Activated naive CD4-positive, alpha-beta T cell treated with anti-CD3 and anti-CD28 coated beads for 36 hours (primary cell): ENCODE measurements around the gene LCP2. TPM values are rescaled to one million over a fixed set of nuclear protein-coding genes. Genes with fewer than 3 reads are reported as not detected.
A peak's percentile ranks its signal among the peaks of the same experiment; 100 is the strongest.

ENCODE experiments used
- CTCF ChIA-PET: fragments of 350-600 bp; sonication (Branson Sonifier 250); formaldehyde crosslinking; loops from one replicate; lab custom pipeline; 2021; ENCODE audit warnings: antibody characterized with exemption; lab: Charles Lee
- DNase-seq: peaks from one replicate; pipeline ENCODE4 v3.0.0-alpha.2; 2020
- H3K27ac Mint-ChIP-seq: one replicate; pipeline ENCODE4 v1.8.0; 2021; ENCODE audit warnings: mild to moderate bottlenecking, mixed read lengths
- H3K27me3 Mint-ChIP-seq: one replicate; pipeline ENCODE4 v1.8.0; 2021; ENCODE audit warnings: low read depth, mixed read lengths
- H3K36me3 Mint-ChIP-seq: one replicate; pipeline ENCODE4 v1.8.0; 2021; ENCODE audit warnings: low read depth, mixed read lengths
- H3K4me1 Mint-ChIP-seq: one replicate; pipeline ENCODE4 v1.8.0; 2021; ENCODE audit warnings: low read depth, mixed read lengths
- H3K4me3 Mint-ChIP-seq: one replicate; pipeline ENCODE4 v1.8.0; 2021; ENCODE audit warnings: mild to moderate bottlenecking, moderate library complexity, mixed read lengths
- H3K9me3 Mint-ChIP-seq: one replicate; pipeline ENCODE4 v1.8.0; 2021; ENCODE audit warnings: mixed read lengths
- intact Hi-C: fragments of 100-400 bp; cut with micrococcal nuclease; formaldehyde crosslinking; loops from one replicate; pipeline ENCODE4 v1.15.1; 2023
- total RNA-seq, 2 experiments: library from RNA; stranded (reverse); gene quantifications; one replicate each; pipeline ENCODE4 v1.2.3, GENCODE V29; 2021

Gene LCP2
- total RNA-seq, 2 experiments from 2014 or later: 115 to 122 TPM

GRCh38 chr5:170305016-170305645 is 7.6 kb upstream of the LCP2 start:
- H3K27me3 Mint-ChIP-seq: no peaks in the 10 kb centered on the region
- CTCF ChIA-PET: interaction anchor here (0.6 to 1.3 kb wide), 3 partner anchors 14 to 35 kb away, joined by 3 read pairs; no protein-coding TSS in a partner anchor
- H3K9me3 Mint-ChIP-seq: no peaks in the 10 kb centered on the region
- intact Hi-C loops: no loop called here
- H3K4me1 Mint-ChIP-seq: peaks cover 84% of the 10 kb centered on the region
- H3K27ac Mint-ChIP-seq: no peak overlapping the region
- DNase-seq: no peak
- H3K36me3 Mint-ChIP-seq: no peaks in the 10 kb centered on the region
- no peak overlapping the region for H3K4me3 Mint-ChIP-seq

GRCh38 chr5:170303549-170303948 is 6.0 kb upstream of the LCP2 start:
- intact Hi-C loops: loop anchor here (1.0 kb wide), 2 partner anchors 9 to 28 kb away; no protein-coding TSS in a partner anchor
- peak overlapping the region; percentile 78 for H3K4me3 Mint-ChIP-seq
- peak overlapping the region; percentile 96 for H3K27ac Mint-ChIP-seq
- H3K36me3 Mint-ChIP-seq: no peaks in the 10 kb centered on the region
- no peaks in the 10 kb centered on the region for H3K9me3 Mint-ChIP-seq
- peak; percentile 46 for DNase-seq
- H3K4me1 Mint-ChIP-seq: peaks cover 88% of the 10 kb centered on the region
- CTCF ChIA-PET: interaction anchor here (0.6 to 18.8 kb wide), 10 partner anchors 9 to 77 kb away, joined by 3 to 281 read pairs (median 7); no protein-coding TSS in a partner anchor
- no peaks in the 10 kb centered on the region for H3K27me3 Mint-ChIP-seq

GRCh38 chr5:170302653-170303501 is 5.3 kb upstream of the LCP2 start:
- peak; percentile 69 for DNase-seq
- Mint-ChIP-seq H3K4me3 (peak overlapping the region; percentile 78), H3K27ac (peak overlapping the region; percentile 96), H3K9me3 (no peaks in the 10 kb centered on the region), H3K27me3 (no peaks in the 10 kb centered on the region), H3K4me1 (peaks cover 93% of the 10 kb centered on the region), H3K36me3 (no peaks in the 10 kb centered on the region)
- intact Hi-C loops: loop anchor here (1.0 kb wide), 2 partner anchors 9 to 28 kb away; no protein-coding TSS in a partner anchor
- CTCF ChIA-PET: interaction anchor here (0.6 to 18.8 kb wide), 9 partner anchors 10 to 76 kb away, joined by 4 to 281 read pairs (median 8); no protein-coding TSS in a partner anchor

- CTCF ChIA-PET: interaction anchor here (1.2 to 18.8 kb wide), 8 partner anchors 11 to 40 kb away, joined by 4 to 281 read pairs (median 9); no protein-coding TSS in a partner anchor
- H3K36me3 Mint-ChIP-seq: peaks cover 2% of the 10 kb centered on the region
- H3K9me3 Mint-ChIP-seq: no peaks in the 10 kb centered on the region
- intact Hi-C loops: no loop called here
- H3K27ac Mint-ChIP-seq: peak overlapping the region; percentile 96
- no peak for DNase-seq
- H3K27me3 Mint-ChIP-seq: no peaks in the 10 kb centered on the region
- peaks cover 89% of the 10 kb centered on the region for H3K4me1 Mint-ChIP-seq
- peak overlapping the region; percentile 78 for H3K4me3 Mint-ChIP-seq
Measured at GRCh38 chr5:170301981-170302652, 4.5 kb upstream of the LCP2 start.

- Mint-ChIP-seq H3K4me3 (no peak overlapping the region), H3K9me3 (no peaks in the 10 kb centered on the region), H3K36me3 (peaks cover 9% of the 10 kb centered on the region), H3K27ac (peak overlapping the region; percentile 63), H3K27me3 (no peaks in the 10 kb centered on the region), H3K4me1 (peaks cover 80% of the 10 kb centered on the region)
- intact Hi-C loops: no loop called here
- no peak for DNase-seq
- CTCF ChIA-PET: interaction anchor here (1.2 to 18.8 kb wide), 7 partner anchors 12 to 38 kb away, joined by 3 to 281 read pairs (median 12); no protein-coding TSS in a partner anchor
Measured at GRCh38 chr5:170301149-170301548, 3.6 kb upstream of the LCP2 start.

- DNase-seq: no peak
- Mint-ChIP-seq H3K27ac (peak overlapping the region; percentile 72), H3K36me3 (peaks cover 15% of the 10 kb centered on the region), H3K9me3 (no peaks in the 10 kb centered on the region), H3K27me3 (no peaks in the 10 kb centered on the region), H3K4me3 (no peak overlapping the region), H3K4me1 (peaks cover 73% of the 10 kb centered on the region)
- CTCF ChIA-PET: interaction anchor here (1.0 to 18.8 kb wide), 9 partner anchors 13 to 76 kb away, joined by 3 to 281 read pairs (median 5); no protein-coding TSS in a partner anchor
- intact Hi-C loops: no loop called here
Measured at GRCh38 chr5:170300361-170301013, 2.9 kb upstream of the LCP2 start.

- Mint-ChIP-seq H3K36me3 (peaks cover 44% of the 10 kb centered on the region), H3K27me3 (no peaks in the 10 kb centered on the region), H3K4me3 (peak overlapping the region; percentile 95), H3K9me3 (no peaks in the 10 kb centered on the region), H3K27ac (peak overlapping the region; percentile 98), H3K4me1 (peaks cover 67% of the 10 kb centered on the region)
- no peak for DNase-seq
- CTCF ChIA-PET: interaction anchor here (0.9 to 18.8 kb wide), 13 partner anchors 10 to 71 kb away, joined by 3 to 281 read pairs (median 7); no protein-coding TSS in a partner anchor
- intact Hi-C loops: loop anchor here (1.0 to 10.0 kb wide), 6 partner anchors 8 to 1878 kb away; no protein-coding TSS in a partner anchor
Measured at GRCh38 chr5:170296935-170297588, 515 bp downstream of the LCP2 start.

GRCh38 chr5:170296036-170296934 is 1.3 kb downstream of the LCP2 start:
- no peak for DNase-seq
- Mint-ChIP-seq H3K4me3 (peak overlapping the region; percentile 95), H3K9me3 (no peaks in the 10 kb centered on the region), H3K36me3 (peaks cover 51% of the 10 kb centered on the region), H3K27me3 (no peaks in the 10 kb centered on the region), H3K27ac (peak overlapping the region; percentile 98), H3K4me1 (peaks cover 67% of the 10 kb centered on the region)
- CTCF ChIA-PET: interaction anchor here (0.9 to 18.8 kb wide), 10 partner anchors 9 to 70 kb away, joined by 3 to 281 read pairs (median 8); no protein-coding TSS in a partner anchor
- intact Hi-C loops: loop anchor here (10.0 kb wide), 1 partner anchor 1879 kb away; no protein-coding TSS in a partner anchor

GRCh38 chr5:170294556-170294955 is 3.0 kb downstream of the LCP2 start:
- H3K4me3 Mint-ChIP-seq: peak overlapping the region; percentile 95
- H3K27ac Mint-ChIP-seq: peak overlapping the region; percentile 98
- H3K4me1 Mint-ChIP-seq: peaks cover 68% of the 10 kb centered on the region
- CTCF ChIA-PET: interaction anchor here (0.8 to 18.8 kb wide), 10 partner anchors 11 to 68 kb away, joined by 3 to 281 read pairs (median 17); no protein-coding TSS in a partner anchor
- H3K36me3 Mint-ChIP-seq: peaks cover 69% of the 10 kb centered on the region
- DNase-seq: no peak
- no peaks in the 10 kb centered on the region for H3K27me3 Mint-ChIP-seq
- no peaks in the 10 kb centered on the region for H3K9me3 Mint-ChIP-seq
- intact Hi-C loops: loop anchor here (10.0 kb wide), 1 partner anchor 1880 kb away; no protein-coding TSS in a partner anchor

GRCh38 chr5:170294057-170294456 is 3.5 kb downstream of the LCP2 start:
- CTCF ChIA-PET: interaction anchor here (0.9 to 18.8 kb wide), 8 partner anchors 11 to 68 kb away, joined by 3 to 281 read pairs (median 66); no protein-coding TSS in a partner anchor
- H3K4me1 Mint-ChIP-seq: peaks cover 68% of the 10 kb centered on the region
- H3K4me3 Mint-ChIP-seq: peak overlapping the region; percentile 95
- no peaks in the 10 kb centered on the region for H3K9me3 Mint-ChIP-seq
- intact Hi-C loops: loop anchor here (10.0 kb wide), 1 partner anchor 1881 kb away; no protein-coding TSS in a partner anchor
- peaks cover 74% of the 10 kb centered on the region for H3K36me3 Mint-ChIP-seq
- no peak for DNase-seq
- H3K27me3 Mint-ChIP-seq: no peaks in the 10 kb centered on the region
- peak overlapping the region; percentile 98 for H3K27ac Mint-ChIP-seq
